OCI-LY3 (cell line): ENCODE results near the gene KIF5B.

ENCODE experiments used
- EZH2phosphoT487 ChIP-seq: fragments of 200-600 bp; shearing (Covaris generic); IDR thresholded peaks from 2 replicates; pipeline ENCODE4 v1.6.1; 2018; ENCODE audit warnings: antibody characterized with exemption, mixed run types, low read depth
- TF ChIP-seq, protein P1 (sequence below): fragments of 200-600, 300-600 bp; sonication (generic); IDR thresholded peaks from 2 replicates; pipeline ENCODE4 v1.5.1; 2014; ENCODE audit warnings: antibody characterized with exemption, low read length, low read depth

- TF ChIP-seq, protein P1, sequence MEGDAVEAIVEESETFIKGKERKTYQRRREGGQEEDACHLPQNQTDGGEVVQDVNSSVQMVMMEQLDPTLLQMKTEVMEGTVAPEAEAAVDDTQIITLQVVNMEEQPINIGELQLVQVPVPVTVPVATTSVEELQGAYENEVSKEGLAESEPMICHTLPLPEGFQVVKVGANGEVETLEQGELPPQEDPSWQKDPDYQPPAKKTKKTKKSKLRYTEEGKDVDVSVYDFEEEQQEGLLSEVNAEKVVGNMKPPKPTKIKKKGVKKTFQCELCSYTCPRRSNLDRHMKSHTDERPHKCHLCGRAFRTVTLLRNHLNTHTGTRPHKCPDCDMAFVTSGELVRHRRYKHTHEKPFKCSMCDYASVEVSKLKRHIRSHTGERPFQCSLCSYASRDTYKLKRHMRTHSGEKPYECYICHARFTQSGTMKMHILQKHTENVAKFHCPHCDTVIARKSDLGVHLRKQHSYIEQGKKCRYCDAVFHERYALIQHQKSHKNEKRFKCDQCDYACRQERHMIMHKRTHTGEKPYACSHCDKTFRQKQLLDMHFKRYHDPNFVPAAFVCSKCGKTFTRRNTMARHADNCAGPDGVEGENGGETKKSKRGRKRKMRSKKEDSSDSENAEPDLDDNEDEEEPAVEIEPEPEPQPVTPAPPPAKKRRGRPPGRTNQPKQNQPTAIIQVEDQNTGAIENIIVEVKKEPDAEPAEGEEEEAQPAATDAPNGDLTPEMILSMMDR, result no peak
- no peak for TF ChIP-seq EZH2phosphoT487
Measured at GRCh38 chr10:32047881-32048280, 8.3 kb downstream of the KIF5B start.
